ENCODE data around the gene ZBTB8OS. TPM values are rescaled to one million over a fixed set of nuclear protein-coding genes. Genes with fewer than 3 reads are reported as not detected.
"Not testable (repeated sequence)": the region's sequence is repeated elsewhere in the genome, so short reads cannot be mapped to it uniquely, and the experiment has no call there.

The ZBTB8OS gene
- total RNA-seq, 2 experiments from 2014 or later, result 64.5 to 69.9 TPM

DNA sequence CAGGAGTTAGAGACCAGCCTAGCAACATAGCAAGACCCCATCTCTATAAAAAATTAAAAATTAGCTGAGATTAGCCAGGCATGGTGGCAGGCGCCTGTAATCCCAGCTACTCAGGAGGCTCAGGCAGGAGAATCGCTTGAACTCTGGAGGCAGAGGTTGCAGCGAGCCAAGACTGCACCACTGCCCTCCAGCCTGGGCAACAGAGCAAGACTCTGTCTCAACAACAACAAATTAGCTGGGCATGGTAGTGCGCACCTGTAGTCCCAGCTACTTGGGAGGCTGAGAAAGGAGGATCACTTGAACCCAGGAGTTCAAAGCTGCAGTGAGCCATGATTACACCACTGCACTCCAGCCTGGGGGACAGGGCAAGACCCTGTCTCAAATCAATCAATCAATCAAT lies 20.2 kb downstream of the ZBTB8OS start:
- H3K36me3 Mint-ChIP-seq, result peaks cover 31% of the 10 kb centered on the region
- not testable (repeated sequence) for DNase-seq, H3K4me3 Mint-ChIP-seq, H3K4me1 Mint-ChIP-seq, H3K9me3 Mint-ChIP-seq, H3K27me3 Mint-ChIP-seq, H3K27ac Mint-ChIP-seq

GRCh38 chr1:32627596-32628162 lies 22.7 kb downstream of the ZBTB8OS start:
- H3K36me3 Mint-ChIP-seq, result peaks cover 50% of the 10 kb centered on the region
- peaks cover 27% of the 10 kb centered on the region for H3K4me1 Mint-ChIP-seq
- H3K4me3 Mint-ChIP-seq, result no peak overlapping the region
- H3K9me3 Mint-ChIP-seq, result peaks cover 12% of the 10 kb centered on the region
- H3K27ac Mint-ChIP-seq, result peak overlapping the region; percentile 77
- no peaks in the 10 kb centered on the region for H3K27me3 Mint-ChIP-seq
- no peak for DNase-seq

- Mint-ChIP-seq H3K27ac (no peak overlapping the region), H3K36me3 (peaks cover 57% of the 10 kb centered on the region), H3K4me1 (peaks cover 31% of the 10 kb centered on the region), H3K9me3 (peaks cover 12% of the 10 kb centered on the region), H3K4me3 (no peak overlapping the region), H3K27me3 (no peaks in the 10 kb centered on the region)
- DNase-seq, result no peak
These were observed 24.2 kb downstream of the ZBTB8OS start for GRCh38 chr1:32626176-32626575.

GRCh38 chr1:32623775-32624174 lies 26.6 kb downstream of the ZBTB8OS start:
- Mint-ChIP-seq H3K4me3 (peak overlapping the region; percentile 35), H3K4me1 (peaks cover 42% of the 10 kb centered on the region), H3K9me3 (peaks cover 12% of the 10 kb centered on the region), H3K27me3 (no peaks in the 10 kb centered on the region), H3K36me3 (peaks cover 66% of the 10 kb centered on the region), H3K27ac (peak overlapping the region; percentile 92)
- DNase-seq, result peak; percentile 45

- no peak for DNase-seq
- peaks cover 69% of the 10 kb centered on the region for H3K36me3 Mint-ChIP-seq
- H3K4me3 Mint-ChIP-seq, result peak overlapping the region; percentile 35
- peak overlapping the region; percentile 92 for H3K27ac Mint-ChIP-seq
- H3K4me1 Mint-ChIP-seq, result peaks cover 42% of the 10 kb centered on the region
- H3K27me3 Mint-ChIP-seq, result no peaks in the 10 kb centered on the region
- H3K9me3 Mint-ChIP-seq, result peaks cover 12% of the 10 kb centered on the region
These were observed 27.3 kb downstream of the ZBTB8OS start for GRCh38 chr1:32622806-32623681.

DNA sequence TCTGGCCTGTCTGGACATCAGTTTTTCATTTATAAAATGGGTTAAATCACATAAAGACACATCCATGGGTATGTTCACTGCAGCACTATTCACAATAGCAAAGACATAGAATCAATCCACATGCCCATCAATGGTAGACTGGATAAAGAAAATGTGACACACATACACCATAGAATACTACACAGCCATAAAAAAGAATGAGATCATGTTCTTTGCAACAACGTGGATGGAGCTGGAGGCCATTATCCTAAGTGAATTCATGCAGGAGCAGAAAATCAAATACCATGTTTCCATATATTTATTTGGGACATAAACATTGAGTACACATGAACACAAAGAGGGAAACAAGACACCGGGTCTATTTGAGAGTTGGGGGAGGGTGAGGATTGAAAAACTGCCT lies 28.1 kb downstream of the ZBTB8OS start:
- H3K4me3 Mint-ChIP-seq, result no peak overlapping the region
- peaks cover 63% of the 10 kb centered on the region for H3K36me3 Mint-ChIP-seq
- H3K4me1 Mint-ChIP-seq, result peaks cover 36% of the 10 kb centered on the region
- H3K27ac Mint-ChIP-seq, result no peak overlapping the region
- H3K27me3 Mint-ChIP-seq, result no peaks in the 10 kb centered on the region
- no peak for DNase-seq
- H3K9me3 Mint-ChIP-seq, result peaks cover 12% of the 10 kb centered on the region

DNA sequence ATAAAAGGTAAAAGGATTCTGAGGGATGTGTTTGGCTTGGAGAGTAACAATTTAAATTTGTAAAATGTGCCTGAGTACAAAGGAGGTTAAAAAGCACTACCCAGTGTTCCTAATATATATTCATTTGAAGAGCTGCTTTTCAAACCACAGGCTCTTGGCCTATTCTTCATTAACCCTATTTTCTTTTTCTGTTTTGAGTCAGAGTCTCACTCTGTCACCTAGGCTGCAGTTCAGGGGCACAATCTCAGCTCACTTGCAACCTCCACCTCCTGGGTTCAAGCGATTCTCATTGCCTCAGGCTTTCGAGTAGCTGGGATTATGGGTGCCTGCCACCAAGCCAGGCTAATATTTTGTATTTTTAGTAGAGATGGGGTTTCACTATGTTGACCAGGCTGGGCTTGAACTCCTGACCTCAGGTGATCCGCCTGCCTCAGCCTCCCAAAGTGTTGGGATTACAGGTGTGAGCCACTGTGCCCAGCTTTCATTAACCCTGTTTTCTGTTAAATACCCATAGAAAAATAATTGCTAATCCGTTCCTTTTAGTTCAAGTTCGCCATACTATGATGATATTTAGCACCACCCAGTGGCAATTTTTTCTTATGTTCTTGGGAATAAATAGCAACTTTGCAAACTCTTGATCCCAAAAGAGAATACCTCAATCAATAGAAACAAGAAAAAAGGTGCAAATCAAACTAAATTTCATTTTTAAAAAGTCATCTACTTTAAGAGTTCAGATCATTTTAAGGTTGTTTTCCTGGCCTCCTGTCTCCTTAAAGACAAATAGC lies 30.5 kb downstream of the ZBTB8OS start:
- peaks cover 33% of the 10 kb centered on the region for H3K4me1 Mint-ChIP-seq
- peaks cover 49% of the 10 kb centered on the region for H3K36me3 Mint-ChIP-seq
- DNase-seq, result peak; percentile 3
- H3K27ac Mint-ChIP-seq, result peak overlapping the region; percentile 45
- no peak overlapping the region for H3K4me3 Mint-ChIP-seq
- H3K9me3 Mint-ChIP-seq, result peaks cover 12% of the 10 kb centered on the region
- no peaks in the 10 kb centered on the region for H3K27me3 Mint-ChIP-seq

DNA sequence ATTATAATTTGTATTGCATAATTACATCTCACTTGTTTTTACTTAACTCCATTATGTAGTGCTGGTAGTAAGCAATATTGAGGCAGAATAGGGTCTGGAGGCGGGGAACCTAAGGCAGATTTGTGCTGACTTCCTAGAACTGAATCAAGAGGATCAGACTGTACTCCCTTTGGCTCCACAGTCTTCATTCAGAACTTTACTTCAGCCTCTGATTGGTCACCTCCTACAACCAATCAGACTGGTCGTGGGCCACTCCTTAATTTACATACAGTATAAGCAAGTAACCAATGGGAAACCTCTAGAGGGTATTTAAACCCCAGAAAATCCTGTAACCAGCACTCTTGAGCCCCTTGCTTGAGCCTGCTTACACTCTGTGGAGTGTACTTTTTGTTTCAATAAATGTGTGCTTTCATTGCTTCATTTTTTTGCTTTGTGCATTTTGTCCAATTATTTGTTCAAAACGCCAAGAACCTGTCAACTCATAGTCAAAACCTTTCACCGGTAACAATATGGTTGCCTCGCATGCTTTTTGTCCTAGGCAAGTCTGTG lies 31.6 kb downstream of the ZBTB8OS start:
- peaks cover 38% of the 10 kb centered on the region for H3K36me3 Mint-ChIP-seq
- H3K9me3 Mint-ChIP-seq, result peaks cover 8% of the 10 kb centered on the region
- no peaks in the 10 kb centered on the region for H3K27me3 Mint-ChIP-seq
- no peak overlapping the region for H3K27ac Mint-ChIP-seq
- H3K4me1 Mint-ChIP-seq, result peaks cover 25% of the 10 kb centered on the region
- DNase-seq, result no peak
- H3K4me3 Mint-ChIP-seq, result no peak overlapping the region

DNA sequence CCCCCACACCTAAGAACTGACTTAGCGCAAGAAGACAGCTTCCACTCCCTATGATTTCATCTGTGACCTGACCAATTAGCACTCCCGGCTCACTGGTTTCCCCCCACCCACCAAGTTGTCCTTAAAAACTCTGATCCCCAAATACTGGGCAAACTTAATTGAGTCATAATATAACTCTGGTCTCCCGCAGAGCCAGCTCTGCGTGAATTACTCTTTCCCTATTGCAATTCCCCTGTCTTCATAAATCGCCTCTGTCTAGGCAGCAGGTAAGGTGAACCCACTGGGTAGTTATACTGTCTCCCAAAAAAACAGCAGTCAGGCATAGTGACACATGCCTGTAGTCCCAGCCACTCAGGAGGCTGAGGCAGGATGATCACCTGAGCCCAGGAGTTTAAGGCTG lies 36.9 kb downstream of the ZBTB8OS start:
- H3K27ac Mint-ChIP-seq, result no peak overlapping the region
- no peaks in the 10 kb centered on the region for H3K9me3 Mint-ChIP-seq
- no peak overlapping the region for H3K4me3 Mint-ChIP-seq
- H3K36me3 Mint-ChIP-seq, result no peaks in the 10 kb centered on the region
- no peaks in the 10 kb centered on the region for H3K27me3 Mint-ChIP-seq
- DNase-seq, result no peak
- H3K4me1 Mint-ChIP-seq, result peaks cover 7% of the 10 kb centered on the region

DNA sequence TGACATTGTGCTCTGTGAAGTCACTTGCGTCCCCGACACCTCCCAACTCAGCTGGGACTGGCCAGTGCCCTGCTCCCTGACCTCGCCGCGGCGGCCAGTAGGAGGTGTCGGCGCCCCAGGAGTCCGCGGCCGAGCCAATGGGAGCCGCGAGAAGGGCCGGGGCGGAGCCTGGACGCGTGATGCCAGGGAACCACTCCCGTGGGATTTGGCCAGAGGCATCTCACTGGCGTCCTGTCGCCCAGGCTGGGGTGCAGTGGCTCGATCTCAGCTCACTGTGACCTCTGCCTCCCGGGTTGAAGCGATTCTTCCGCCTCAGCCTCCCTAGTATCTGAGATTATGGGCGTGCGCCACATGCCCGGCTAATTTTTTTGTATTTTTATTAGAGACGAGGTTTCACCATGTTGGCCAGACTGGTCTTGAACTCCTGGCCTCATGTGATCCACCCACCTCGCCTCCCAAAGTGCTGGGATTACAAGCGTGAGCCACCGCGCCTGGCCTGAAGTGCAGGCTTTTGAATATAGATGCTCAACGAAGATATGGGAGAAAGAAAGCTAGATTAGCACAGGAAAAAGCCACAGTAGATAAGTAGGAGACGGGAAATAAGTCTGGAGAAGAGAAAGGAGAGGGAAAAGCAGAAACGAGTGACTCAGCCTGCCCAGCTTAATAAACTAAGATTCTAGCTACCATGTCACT lies 38.0 kb downstream of the ZBTB8OS start:
- no peak overlapping the region for H3K27ac Mint-ChIP-seq
- H3K36me3 Mint-ChIP-seq, result no peaks in the 10 kb centered on the region
- no peaks in the 10 kb centered on the region for H3K27me3 Mint-ChIP-seq
- H3K9me3 Mint-ChIP-seq, result no peaks in the 10 kb centered on the region
- DNase-seq, result peak; percentile 77
- peaks cover 7% of the 10 kb centered on the region for H3K4me1 Mint-ChIP-seq
- peak overlapping the region; percentile 29 for H3K4me3 Mint-ChIP-seq

- H3K27me3 Mint-ChIP-seq, result no peaks in the 10 kb centered on the region
- no peak overlapping the region for H3K27ac Mint-ChIP-seq
- no peak for DNase-seq
- H3K4me1 Mint-ChIP-seq, result peaks cover 7% of the 10 kb centered on the region
- no peaks in the 10 kb centered on the region for H3K9me3 Mint-ChIP-seq
- H3K36me3 Mint-ChIP-seq, result no peaks in the 10 kb centered on the region
- H3K4me3 Mint-ChIP-seq, result peak overlapping the region; percentile 29
These were observed 38.5 kb downstream of the ZBTB8OS start for GRCh38 chr1:32611859-32612188.

DNA sequence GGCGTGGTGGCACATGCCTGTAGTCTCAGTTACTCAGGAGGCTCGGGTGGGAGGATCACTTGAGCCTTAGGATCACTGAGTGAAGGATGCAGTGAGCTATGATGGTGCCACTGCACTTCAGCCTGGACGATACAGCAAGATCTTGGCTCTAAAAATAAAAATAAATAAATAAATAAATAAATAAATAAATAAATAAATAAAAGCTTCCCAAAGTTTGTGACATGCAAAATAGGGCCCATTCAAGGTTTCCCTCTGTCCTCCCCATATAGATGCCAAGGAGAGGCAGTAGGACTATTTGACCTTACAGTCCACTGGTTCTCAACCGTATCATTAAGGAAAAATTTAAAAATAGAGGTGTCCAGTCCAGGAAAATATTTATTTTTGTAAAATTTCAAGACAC lies 41.2 kb downstream of the ZBTB8OS start:
- Mint-ChIP-seq H3K9me3 (no peaks in the 10 kb centered on the region), H3K27ac (no peak overlapping the region), H3K36me3 (no peaks in the 10 kb centered on the region), H3K27me3 (no peaks in the 10 kb centered on the region), H3K4me3 (no peak overlapping the region), H3K4me1 (peaks cover 7% of the 10 kb centered on the region)
- no peak for DNase-seq

- Mint-ChIP-seq H3K9me3 (no peaks in the 10 kb centered on the region), H3K4me3 (no peak overlapping the region), H3K27ac (no peak overlapping the region), H3K27me3 (peaks cover 4% of the 10 kb centered on the region), H3K36me3 (no peaks in the 10 kb centered on the region), H3K4me1 (no peaks in the 10 kb centered on the region)
- DNase-seq, result no peak
These were observed 43.6 kb downstream of the ZBTB8OS start for GRCh38 chr1:32606565-32607371.

Data from activated naive CD8-positive, alpha-beta T cell treated with anti-CD3 and anti-CD28 coated beads for 36 hours (primary cell).